CD8-positive, alpha-beta memory T cell (primary cell): ENCODE measurements around the gene SLAMF1. TPM values are rescaled to one million over a fixed set of nuclear protein-coding genes. Genes with fewer than 3 reads are reported as not detected.

Experiments used
- CTCF ChIA-PET: fragments of 350-600 bp; sonication (Branson Sonifier 250); formaldehyde crosslinking; loops from one replicate; lab custom pipeline; 2021; ENCODE audit warnings: antibody characterized with exemption; lab: Charles Lee
- POLR2A ChIA-PET: fragments of 350-600 bp; sonication (Branson Sonifier 250); formaldehyde crosslinking; loops from one replicate; lab custom pipeline; 2021; ENCODE audit warnings: antibody characterized with exemption; lab: Charles Lee
- DNase-seq, 5 donors: peaks; one replicate each; pipeline versions ENCODE4 v3.0.0 to v3.0.0-alpha.2; 2020 to 2022; ENCODE audit warnings: mixed read lengths in 1 of 5
- H3K27ac ChIP-seq: one replicate; pipeline ENCODE4 v1.7.0; 2013; ENCODE audit warnings: low read depth, mild to moderate bottlenecking, low read length, moderate library complexity
- H3K27me3 ChIP-seq: 2 replicates; pipeline ENCODE4 v1.7.0; 2013; ENCODE audit warnings: low read length, mild to moderate bottlenecking; ENCODE audit not compliant: insufficient read depth, poor library complexity, severe bottlenecking
- H3K36me3 ChIP-seq: 2 replicates; pipeline ENCODE4 v1.7.0; 2013; ENCODE audit warnings: mild to moderate bottlenecking, low read length, moderate library complexity; ENCODE audit not compliant: insufficient read depth
- H3K4me1 ChIP-seq: 2 replicates; pipeline ENCODE4 v1.7.0; 2013; ENCODE audit warnings: mild to moderate bottlenecking, low read length, moderate library complexity; ENCODE audit not compliant: insufficient read depth
- H3K4me3 ChIP-seq: 2 replicates; pipeline ENCODE4 v1.7.0; 2013; ENCODE audit warnings: mild to moderate bottlenecking, low read length
- H3K9me3 ChIP-seq: 2 replicates; pipeline ENCODE4 v1.7.0; 2013; ENCODE audit warnings: mild to moderate bottlenecking, low read length
- H3K27ac Mint-ChIP-seq, 8 donors: one replicate each; pipeline ENCODE4 v1.8.0; 2020 to 2021; ENCODE audit warnings: mixed read lengths in 8 of 8, mild to moderate bottlenecking in 6 of 8, inconsistent platforms in 3 of 8, moderate library complexity in 3 of 8
- H3K27me3 Mint-ChIP-seq, 2 donors: one replicate each; pipeline ENCODE4 v1.8.0; 2020 to 2021; ENCODE audit warnings: mixed read lengths in 2 of 2, mild to moderate bottlenecking in 1 of 2, moderate library complexity in 1 of 2
- H3K36me3 Mint-ChIP-seq, 3 donors: one replicate each; pipeline ENCODE4 v1.8.0; 2020 to 2021; ENCODE audit warnings: mixed read lengths in 3 of 3, inconsistent platforms in 1 of 3, mild to moderate bottlenecking in 1 of 3
- H3K4me1 Mint-ChIP-seq, 3 donors: one replicate each; pipeline ENCODE4 v1.8.0; 2020 to 2021; ENCODE audit warnings: mixed read lengths in 3 of 3, inconsistent platforms in 1 of 3, mild to moderate bottlenecking in 1 of 3
- H3K4me3 Mint-ChIP-seq, 7 donors: one replicate each; pipeline ENCODE4 v1.8.0; 2020 to 2021; ENCODE audit warnings: mixed read lengths in 7 of 7, mild to moderate bottlenecking in 6 of 7, moderate library complexity in 4 of 7, inconsistent platforms in 2 of 7
- H3K9me3 Mint-ChIP-seq, 5 donors: one replicate each; pipeline ENCODE4 v1.8.0; 2020 to 2022; ENCODE audit warnings: mixed read lengths in 5 of 5, mild to moderate bottlenecking in 3 of 5, moderate library complexity in 2 of 5, inconsistent platforms in 1 of 5
- polyA plus RNA-seq: library from polyadenylated mRNA; unstranded; fragments of 300-500 nt; fragmentation: Illumina TruSeq; gene quantifications from one replicate; pipeline ENCODE4 v1.2.3, GENCODE V29; 2021
- total RNA-seq, 2 experiments: library from RNA; stranded (reverse); gene quantifications; one replicate each; pipeline ENCODE4 v1.2.3, GENCODE V29; 2021

The SLAMF1 gene
- total and polyA plus RNA-seq, 3 experiments from 2014 or later, result 48.5 to 75.0 (median 74.0) TPM

DNA sequence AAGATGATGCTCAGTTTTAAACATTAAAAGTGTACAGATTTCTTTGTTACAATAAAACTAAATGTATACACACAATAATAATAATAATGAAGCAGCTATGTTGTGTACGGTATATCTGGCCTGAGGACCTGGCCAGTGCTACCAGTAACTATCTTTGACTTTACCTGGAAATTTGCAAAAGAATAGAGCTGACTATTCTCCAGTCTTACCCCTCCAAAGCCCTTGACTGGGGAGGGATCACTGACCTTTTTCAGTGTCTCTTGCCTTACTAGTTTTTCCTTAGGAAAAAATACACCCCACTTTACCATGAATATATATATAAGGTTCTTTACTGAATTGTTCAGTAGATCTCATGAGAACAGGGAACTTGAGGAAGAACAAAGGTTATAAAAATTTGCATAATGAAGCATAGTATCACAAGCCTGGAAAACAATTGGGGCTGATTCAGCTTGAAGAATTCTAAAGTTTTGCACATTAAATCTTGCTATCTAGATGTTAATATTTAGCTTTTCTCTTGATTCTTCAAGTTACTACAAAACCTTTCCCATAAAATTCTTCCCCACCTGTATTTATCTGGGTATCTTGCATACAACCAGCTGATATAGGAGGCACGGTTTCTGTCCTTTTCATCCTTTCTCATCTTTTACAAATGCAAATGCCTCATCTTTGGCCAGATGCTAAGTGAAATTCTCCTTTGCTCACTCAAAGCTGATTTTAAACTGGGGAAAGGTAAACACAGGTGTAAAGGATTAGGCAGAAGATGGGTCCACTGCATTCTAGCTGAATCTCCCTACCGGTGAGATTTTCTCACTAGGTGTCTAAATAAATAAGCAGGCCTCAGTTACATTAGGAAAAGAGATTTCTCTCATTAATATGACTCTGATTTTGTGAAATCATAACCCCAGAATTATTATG is 25.0 kb upstream of the SLAMF1 start:
- Histone ChIP-seq H3K27ac (no peak overlapping the region), H3K27me3 (no peaks in the 10 kb centered on the region), H3K36me3 (no peaks in the 10 kb centered on the region), H3K4me1 (peaks cover 47% of the 10 kb centered on the region), H3K9me3 (no peaks in the 10 kb centered on the region), H3K4me3 (no peak overlapping the region)
- Mint-ChIP-seq H3K27ac (peak overlapping the region in 1 of 8 donors; percentile 30), H3K36me3 (peaks cover 2 to 18% (median 9%) of the 10 kb centered on the region in 3 donors), H3K4me3 (no peak overlapping the region), H3K9me3 (no peaks in the 10 kb centered on the region), H3K4me1 (peaks cover 21 to 44% (median 25%) of the 10 kb centered on the region in 3 donors), H3K27me3 (no peaks in the 10 kb centered on the region)
- ChIA-PET CTCF (interaction anchor here (1.3 to 6.5 kb wide), 7 partner anchors 9 to 166 kb away, joined by 3 to 67 read pairs (median 8); no protein-coding TSS in a partner anchor), POLR2A (interaction anchor here (0.5 to 0.8 kb wide), 3 partner anchors 45 to 222 kb away, joined by 3 read pairs; no protein-coding TSS in a partner anchor)
- DNase-seq, result no peak

DNA sequence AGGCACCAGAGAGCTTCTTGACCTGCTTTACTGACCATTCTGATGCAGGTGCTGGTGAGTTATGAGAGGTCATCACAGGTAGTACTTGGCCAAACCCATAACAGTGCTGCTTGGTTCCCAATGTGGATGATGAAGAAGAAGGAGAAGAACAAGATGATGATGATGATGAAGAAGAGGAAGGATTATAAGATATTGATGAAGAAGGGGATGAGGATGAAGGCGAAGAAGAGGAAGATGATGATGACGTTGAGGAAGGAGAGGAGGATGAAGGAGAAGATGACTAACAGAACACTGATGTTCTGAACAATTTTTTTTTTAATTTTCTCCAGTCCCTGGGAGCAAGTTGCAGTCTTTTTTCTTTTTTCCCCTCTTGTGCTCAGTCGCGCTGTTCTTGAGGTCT is 23.9 kb upstream of the SLAMF1 start:
- no peak for DNase-seq
- POLR2A ChIA-PET, result no interaction called here
- H3K4me1 ChIP-seq, result peaks cover 55% of the 10 kb centered on the region

DNA sequence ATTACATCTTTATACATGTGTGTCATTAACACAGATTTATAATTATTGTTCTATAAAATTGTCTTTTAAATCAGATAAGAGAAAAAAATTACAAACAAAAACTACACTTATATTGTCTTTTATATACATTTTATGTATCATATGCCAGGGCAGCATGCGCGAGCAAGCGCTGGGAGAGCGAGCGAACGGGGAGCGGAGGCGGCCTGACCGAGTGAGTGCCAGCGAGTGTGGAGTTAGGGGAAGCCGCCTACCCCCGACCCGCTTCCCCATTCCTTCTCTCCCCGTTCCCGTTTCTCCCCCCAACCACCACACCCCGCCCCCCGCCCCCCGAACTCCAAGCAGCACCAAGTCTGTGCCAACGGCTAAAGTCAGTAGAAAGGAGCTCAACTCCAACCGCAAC is 23.0 kb upstream of the SLAMF1 start:
- Histone ChIP-seq H3K27me3 (no peaks in the 10 kb centered on the region), H3K9me3 (no peaks in the 10 kb centered on the region), H3K4me3 (no peak overlapping the region), H3K36me3 (no peaks in the 10 kb centered on the region), H3K4me1 (peaks cover 55% of the 10 kb centered on the region), H3K27ac (no peak overlapping the region)
- H3K36me3 Mint-ChIP-seq, result peaks cover 2 to 9% (median 9%) of the 10 kb centered on the region in 3 donors
- DNase-seq, result no peak
- peak overlapping the region in 1 of 8 donors; percentile 27 for H3K27ac Mint-ChIP-seq
- no peaks in the 10 kb centered on the region for H3K9me3 Mint-ChIP-seq
- ChIA-PET POLR2A (no interaction called here), CTCF (no interaction called here)
- H3K4me1 Mint-ChIP-seq, result peaks cover 36 to 51% (median 40%) of the 10 kb centered on the region in 3 donors
- no peaks in the 10 kb centered on the region for H3K27me3 Mint-ChIP-seq
- no peak overlapping the region for H3K4me3 Mint-ChIP-seq

More for the DNA sequence above, 23.9 kb upstream of the SLAMF1 start:
- H3K9me3 Mint-ChIP-seq, result no peaks in the 10 kb centered on the region
- Histone ChIP-seq H3K4me3 (no peak overlapping the region), H3K9me3 (no peaks in the 10 kb centered on the region), H3K27ac (no peak overlapping the region), H3K27me3 (no peaks in the 10 kb centered on the region), H3K36me3 (no peaks in the 10 kb centered on the region)
- no peak overlapping the region for H3K4me3 Mint-ChIP-seq
- H3K36me3 Mint-ChIP-seq, result peaks cover 2 to 11% (median 9%) of the 10 kb centered on the region in 3 donors
- H3K27ac Mint-ChIP-seq, result peak overlapping the region in 1 of 8 donors; percentile 70
- CTCF ChIA-PET, result interaction anchor here (1.7 to 6.5 kb wide), 3 partner anchors 37 to 50 kb away, joined by 4 to 67 read pairs (median 32); no protein-coding TSS in a partner anchor
- H3K4me1 Mint-ChIP-seq, result peaks cover 31 to 48% (median 34%) of the 10 kb centered on the region in 3 donors
- no peaks in the 10 kb centered on the region for H3K27me3 Mint-ChIP-seq

DNA sequence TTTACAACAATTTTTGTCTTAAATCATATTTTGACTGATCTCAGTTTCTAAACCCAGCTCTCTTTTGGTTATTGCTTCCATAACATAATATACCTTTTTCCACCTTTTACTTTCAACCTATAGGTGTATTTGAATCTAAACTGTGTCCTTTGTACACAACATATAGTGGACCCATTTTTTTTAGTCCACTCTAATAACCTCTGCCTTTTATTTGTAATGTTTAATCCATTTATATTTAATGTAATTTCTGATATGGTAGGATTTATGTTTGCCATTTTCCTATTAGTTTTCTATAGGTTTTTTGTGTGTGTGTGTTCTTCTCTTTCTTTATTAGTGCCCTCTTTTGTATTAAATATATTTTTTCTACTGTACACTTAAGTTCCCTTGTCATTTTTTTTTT is 22.4 kb upstream of the SLAMF1 start:
- Mint-ChIP-seq H3K4me1 (peaks cover 40 to 57% (median 46%) of the 10 kb centered on the region in 3 donors), H3K36me3 (peaks cover 2 to 9% (median 9%) of the 10 kb centered on the region in 3 donors), H3K27ac (peak overlapping the region in 1 of 8 donors; percentile 61), H3K27me3 (no peaks in the 10 kb centered on the region), H3K4me3 (no peak overlapping the region), H3K9me3 (no peaks in the 10 kb centered on the region)
- Histone ChIP-seq H3K36me3 (no peaks in the 10 kb centered on the region), H3K4me1 (peaks cover 55% of the 10 kb centered on the region), H3K27ac (no peak overlapping the region), H3K9me3 (no peaks in the 10 kb centered on the region), H3K4me3 (no peak overlapping the region), H3K27me3 (no peaks in the 10 kb centered on the region)
- POLR2A ChIA-PET, result no interaction called here
- CTCF ChIA-PET, result interaction anchor here (1.7 kb wide), 1 partner anchor 12 kb away, joined by 3 read pairs; no protein-coding TSS in a partner anchor
- DNase-seq, result no peak

DNA sequence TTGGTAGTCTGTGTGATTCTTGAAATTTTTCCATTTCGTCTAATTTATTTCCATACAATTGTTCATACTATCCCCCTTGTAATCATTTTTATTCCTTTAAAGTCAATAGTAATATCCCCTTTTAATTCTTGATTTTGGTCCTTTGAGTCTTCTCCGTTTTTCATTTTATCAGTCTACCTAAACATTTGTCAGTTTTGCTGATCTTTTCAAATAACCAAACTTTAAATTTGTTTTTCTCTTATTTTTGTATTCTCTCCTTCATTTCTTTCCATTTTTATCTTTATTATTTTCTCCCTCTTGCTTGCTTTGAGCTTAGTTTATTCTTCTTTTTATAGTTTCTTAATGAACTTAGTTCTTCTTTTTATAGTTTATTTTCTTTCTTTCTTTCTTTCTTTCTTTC is 21.1 kb upstream of the SLAMF1 start:
- Histone ChIP-seq H3K9me3 (no peaks in the 10 kb centered on the region), H3K27ac (no peak overlapping the region), H3K27me3 (no peaks in the 10 kb centered on the region), H3K4me1 (peaks cover 55% of the 10 kb centered on the region), H3K4me3 (no peak overlapping the region), H3K36me3 (no peaks in the 10 kb centered on the region)
- H3K36me3 Mint-ChIP-seq, result peaks cover 2 to 9% (median 9%) of the 10 kb centered on the region in 3 donors
- DNase-seq, result no peak
- POLR2A ChIA-PET, result no interaction called here
- H3K4me3 Mint-ChIP-seq, result peak overlapping the region in 1 of 7 donors; percentile 8
- peaks cover 54 to 70% (median 60%) of the 10 kb centered on the region in 3 donors for H3K4me1 Mint-ChIP-seq
- peak overlapping the region in 5 of 8 donors; percentile 8 to 51 (median 37) for H3K27ac Mint-ChIP-seq
- H3K9me3 Mint-ChIP-seq, result no peaks in the 10 kb centered on the region
- H3K27me3 Mint-ChIP-seq, result no peaks in the 10 kb centered on the region
- CTCF ChIA-PET, result interaction anchor here (1.1 to 1.7 kb wide), 3 partner anchors 13 to 49 kb away, joined by 3 read pairs; no protein-coding TSS in a partner anchor

DNA sequence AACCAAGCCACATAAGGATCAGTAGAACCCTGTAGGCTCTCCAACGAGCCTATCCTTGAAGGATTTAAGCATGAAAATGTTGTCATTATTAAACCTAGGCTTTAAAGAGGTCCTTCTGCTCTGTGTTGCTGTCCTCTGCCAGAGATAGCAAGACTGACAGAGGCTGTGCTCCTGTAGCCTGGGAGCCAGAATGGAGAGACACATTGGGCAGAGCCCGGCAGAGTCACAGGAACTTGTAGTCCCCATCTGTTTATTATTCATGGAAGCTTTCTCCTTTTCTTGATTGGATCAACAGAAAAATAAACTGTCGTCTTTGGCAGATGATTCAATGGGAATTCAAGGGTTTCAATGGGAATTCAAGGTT is 19.2 kb upstream of the SLAMF1 start:
- DNase-seq, result no peak

DNA sequence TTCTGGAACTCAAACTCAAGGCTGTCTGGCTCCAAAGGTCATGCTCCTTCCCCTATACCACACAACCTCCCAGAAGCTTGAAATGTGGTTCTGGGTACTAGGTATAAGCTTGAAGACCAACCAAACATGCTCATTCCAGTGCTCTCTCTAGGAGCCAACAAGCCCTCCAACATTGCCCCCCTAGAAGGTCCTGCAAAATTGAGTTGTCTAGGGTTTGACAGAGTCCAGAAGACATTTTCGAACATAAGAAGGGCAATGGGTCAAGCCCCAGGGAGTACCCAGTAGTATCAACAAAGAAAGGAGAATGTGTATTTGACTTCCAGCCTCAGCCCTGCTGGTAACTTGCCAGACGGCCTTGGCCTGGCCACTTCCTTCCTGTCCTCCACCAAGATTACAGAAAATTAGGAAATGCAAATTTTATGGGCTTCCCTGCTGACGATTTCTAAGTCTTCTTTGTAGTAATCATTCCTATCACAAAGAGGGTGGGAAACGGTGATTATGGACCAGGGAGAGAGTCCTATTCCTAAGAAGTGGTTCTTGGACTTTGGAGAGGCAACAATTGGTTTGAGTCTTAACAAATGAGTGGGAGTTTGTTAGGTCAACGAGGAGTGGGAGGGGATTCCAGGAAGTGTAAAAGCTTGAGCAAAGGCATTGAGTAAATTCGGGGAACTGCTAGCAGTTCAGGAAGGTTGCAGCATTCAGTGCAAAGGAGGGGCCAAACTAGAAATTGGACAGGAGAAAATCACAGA is 18.7 kb upstream of the SLAMF1 start:
- Histone ChIP-seq H3K27me3 (no peaks in the 10 kb centered on the region), H3K9me3 (no peaks in the 10 kb centered on the region), H3K36me3 (no peaks in the 10 kb centered on the region), H3K4me3 (peak overlapping the region; percentile 33), H3K27ac (peak overlapping the region; percentile 58), H3K4me1 (peaks cover 55% of the 10 kb centered on the region)
- no peaks in the 10 kb centered on the region for H3K27me3 Mint-ChIP-seq
- ChIA-PET CTCF (interaction anchor here (0.7 to 3.5 kb wide), 6 partner anchors 7 to 39 kb away, joined by 3 to 21 read pairs (median 3); no protein-coding TSS in a partner anchor), POLR2A (interaction anchor here (0.9 to 1.1 kb wide), 4 partner anchors 18 to 46 kb away, joined by 3 to 5 read pairs (median 4); partner anchors contain the start of gene CD48)
- H3K9me3 Mint-ChIP-seq, result no peaks in the 10 kb centered on the region
- peak in 1 of 5 donors; percentile 28 for DNase-seq
- peaks cover 65 to 79% (median 68%) of the 10 kb centered on the region in 3 donors for H3K4me1 Mint-ChIP-seq
- peaks cover 3 to 9% (median 3%) of the 10 kb centered on the region in 3 donors for H3K36me3 Mint-ChIP-seq
- H3K4me3 Mint-ChIP-seq, result peak overlapping the region in 6 of 7 donors; percentile 60 to 79 (median 70)
- peak overlapping the region; percentile 68 to 97 (median 88) for H3K27ac Mint-ChIP-seq

More for the DNA sequence above, 19.2 kb upstream of the SLAMF1 start:
- Mint-ChIP-seq H3K27ac (peak overlapping the region; percentile 68 to 97 (median 88)), H3K4me3 (peak overlapping the region in 6 of 7 donors; percentile 60 to 79 (median 70)), H3K36me3 (peaks cover 2 to 9% (median 7%) of the 10 kb centered on the region in 3 donors), H3K9me3 (no peaks in the 10 kb centered on the region), H3K4me1 (peaks cover 68 to 84% (median 74%) of the 10 kb centered on the region in 3 donors), H3K27me3 (no peaks in the 10 kb centered on the region)
- Histone ChIP-seq H3K9me3 (no peaks in the 10 kb centered on the region), H3K36me3 (no peaks in the 10 kb centered on the region), H3K4me1 (peaks cover 55% of the 10 kb centered on the region), H3K27me3 (no peaks in the 10 kb centered on the region), H3K27ac (peak overlapping the region; percentile 58), H3K4me3 (peak overlapping the region; percentile 33)
- CTCF ChIA-PET, result interaction anchor here (1.1 to 3.5 kb wide), 2 partner anchors 8 to 10 kb away, joined by 3 to 21 read pairs; no protein-coding TSS in a partner anchor
- POLR2A ChIA-PET, result no interaction called here
